ENCODE measurements around the gene SLC29A1.
"Not testable (repeated sequence)": the region's sequence is repeated elsewhere in the genome, so short reads cannot be mapped to it uniquely, and the experiment has no call there.

The SLC29A1 gene

DNA sequence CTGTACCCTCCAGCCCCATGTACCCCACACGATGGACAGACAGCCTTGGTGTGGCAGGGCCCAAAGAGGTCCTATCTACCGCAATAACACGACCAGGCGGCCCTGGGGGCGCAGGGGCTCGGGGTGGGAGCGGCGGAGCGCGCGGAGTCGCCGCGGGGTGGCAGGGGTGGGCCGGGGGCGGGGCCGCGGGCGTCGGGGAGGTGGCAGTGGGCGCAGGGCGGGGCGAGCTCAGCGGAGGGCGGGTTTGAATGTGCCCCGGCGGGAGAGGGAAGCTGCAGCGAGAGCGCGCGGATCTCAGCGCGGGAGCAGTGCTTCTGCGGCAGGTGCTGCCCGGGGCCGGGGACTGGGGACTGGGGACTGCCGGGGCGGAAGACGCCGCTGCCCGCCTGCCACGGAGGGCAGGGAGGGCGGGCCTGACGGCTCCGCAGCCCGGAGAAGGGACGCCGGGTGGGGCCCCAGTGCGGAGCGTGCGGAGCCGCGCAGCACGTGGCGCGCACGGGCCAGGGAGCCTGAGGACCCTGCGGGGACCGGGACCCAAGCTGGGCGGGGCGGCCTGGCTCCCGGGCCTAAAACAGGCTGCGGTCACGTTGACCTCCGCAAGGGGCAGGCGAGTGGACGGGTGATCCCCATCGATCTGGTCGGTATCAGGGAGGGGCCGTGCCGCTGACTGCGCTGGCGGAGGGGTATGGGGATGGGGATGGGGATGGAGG is at the start of gene SLC29A1:
Gene SLC29A1, plus strand, starts transcription at position 277 of the 710 bp plus-strand sequence. CDS start 3,719 bp downstream, outside the sequence.
- DNase-seq (ENCODE audit: low read depth): peak; percentile 15

DNA sequence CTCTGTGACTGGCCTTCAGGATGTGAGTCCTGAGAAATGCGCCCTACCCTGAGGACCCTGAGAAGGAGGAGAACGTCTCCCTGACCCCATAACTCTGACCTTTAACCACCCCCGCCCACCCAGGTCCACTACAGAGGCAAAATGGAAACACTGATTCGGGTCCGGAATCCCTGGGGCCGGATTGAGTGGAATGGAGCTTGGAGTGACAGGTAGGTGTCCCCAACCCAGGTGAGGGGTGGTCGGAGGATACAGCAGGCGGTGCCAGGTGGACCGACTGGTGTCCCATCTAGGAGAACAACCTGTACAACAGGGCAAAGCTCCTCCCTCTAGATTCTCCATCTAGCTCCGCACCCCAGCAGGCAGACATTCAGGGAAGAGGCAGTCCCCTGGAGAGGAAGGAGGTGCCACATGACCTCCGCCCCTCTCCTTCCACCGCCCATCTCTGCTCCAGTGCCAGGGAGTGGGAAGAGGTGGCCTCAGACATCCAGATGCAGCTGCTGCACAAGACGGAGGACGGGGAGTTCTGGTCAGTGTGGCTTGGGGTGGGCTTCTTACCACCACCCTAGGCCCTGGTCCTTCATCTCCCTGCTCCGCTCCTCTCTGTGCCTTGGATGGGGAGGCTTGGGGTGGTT is 47.1 kb upstream of the SLC29A1 start:
- no peak for DNase-seq (ENCODE audit: low read depth)

DNA sequence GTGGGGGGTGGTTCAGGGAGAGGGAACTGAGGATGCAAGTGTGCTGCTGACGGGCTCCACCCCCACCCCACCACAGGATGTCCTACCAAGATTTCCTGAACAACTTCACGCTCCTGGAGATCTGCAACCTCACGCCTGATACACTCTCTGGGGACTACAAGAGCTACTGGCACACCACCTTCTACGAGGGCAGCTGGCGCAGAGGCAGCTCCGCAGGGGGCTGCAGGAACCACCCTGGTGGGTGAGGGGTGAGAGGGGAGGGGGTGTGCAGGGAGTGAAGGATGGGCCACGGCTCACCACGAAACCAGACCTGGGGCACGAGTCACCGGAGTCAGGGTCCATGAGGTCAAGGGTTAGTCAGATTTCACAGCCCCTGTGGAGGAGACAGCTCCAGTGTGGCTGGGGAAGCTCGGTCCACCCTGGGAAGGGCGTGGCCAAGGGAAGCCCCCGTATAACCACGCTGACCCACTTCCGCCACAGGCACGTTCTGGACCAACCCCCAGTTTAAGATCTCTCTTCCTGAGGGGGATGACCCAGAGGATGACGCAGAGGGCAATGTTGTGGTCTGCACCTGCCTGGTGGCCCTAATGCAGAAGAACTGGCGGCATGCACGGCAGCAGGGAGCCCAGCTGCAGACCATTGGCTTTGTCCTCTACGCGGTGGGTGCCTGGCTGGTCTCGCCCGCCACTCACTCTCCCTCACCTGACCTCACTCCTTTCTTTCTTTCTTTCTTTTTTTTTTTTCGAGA is 46.5 kb upstream of the SLC29A1 start:
- no peak for DNase-seq (ENCODE audit: low read depth)

DNA sequence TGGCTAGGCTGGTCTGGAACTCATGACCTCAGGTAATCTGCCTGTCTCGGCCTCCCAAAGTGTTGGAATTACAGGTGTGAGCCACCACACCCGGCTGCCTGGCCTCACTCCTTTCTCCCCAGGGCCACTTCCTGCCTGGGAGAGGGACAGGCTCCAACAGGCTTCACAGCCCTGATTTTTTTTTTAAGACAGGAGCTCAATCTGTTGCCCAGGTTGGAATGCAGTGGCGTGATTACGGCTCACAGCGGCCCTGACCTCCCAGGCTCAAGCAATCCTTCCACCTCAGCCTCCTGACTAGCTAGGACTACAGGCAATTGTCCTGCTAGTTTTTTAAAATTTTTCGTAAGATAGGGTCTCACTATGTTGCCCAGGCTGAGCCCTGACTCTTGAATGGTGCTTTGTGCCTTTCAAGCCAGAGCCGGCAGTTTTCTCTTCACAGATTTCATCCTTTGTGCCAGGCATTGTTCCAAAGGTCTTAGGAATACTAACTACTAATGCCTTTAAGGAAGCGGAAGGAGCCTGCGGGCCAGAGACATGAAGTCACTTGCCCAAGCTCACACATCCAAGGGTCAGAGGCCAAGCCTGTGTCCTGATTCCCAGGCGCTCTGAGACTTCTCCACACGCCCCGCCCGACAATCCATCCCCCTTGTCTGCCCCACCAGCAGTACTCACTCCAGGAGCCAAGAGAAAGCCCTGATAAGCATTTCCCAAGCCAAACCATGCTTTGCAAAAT is 45.5 kb upstream of the SLC29A1 start:
- DNase-seq (ENCODE audit: low read depth): peak; percentile 97

DNA sequence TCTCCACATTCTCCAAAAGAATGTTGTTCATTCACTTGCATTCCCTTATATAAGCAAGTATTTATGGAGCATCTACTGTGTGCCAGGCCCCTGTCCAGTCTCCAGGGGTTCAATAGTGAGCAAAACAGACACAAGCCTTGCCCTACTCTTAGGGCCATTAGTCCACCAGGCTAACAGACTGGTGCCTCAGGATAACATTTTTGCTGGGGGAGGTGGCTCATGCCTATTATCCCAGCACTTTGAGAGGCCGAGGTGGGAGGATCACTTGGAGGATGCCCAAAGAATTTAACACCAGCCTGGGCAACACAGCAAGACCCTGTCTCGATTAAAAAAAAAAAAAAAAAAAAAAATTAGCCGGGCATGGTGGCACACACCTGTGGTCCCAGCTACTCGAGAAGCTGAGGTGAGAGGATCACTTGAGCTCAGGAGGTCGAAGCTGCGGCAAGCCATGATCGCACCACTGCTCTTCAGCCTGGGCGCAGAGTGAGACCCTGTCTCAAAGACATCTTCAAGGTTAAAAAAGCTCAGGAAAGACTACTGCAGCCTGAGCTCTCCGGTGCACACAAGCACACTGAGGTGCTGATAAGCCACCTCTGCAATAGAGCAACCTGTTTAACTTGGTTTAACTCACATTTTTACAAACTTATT is 44.8 kb upstream of the SLC29A1 start:
- no peak for DNase-seq (ENCODE audit: low read depth)

DNA sequence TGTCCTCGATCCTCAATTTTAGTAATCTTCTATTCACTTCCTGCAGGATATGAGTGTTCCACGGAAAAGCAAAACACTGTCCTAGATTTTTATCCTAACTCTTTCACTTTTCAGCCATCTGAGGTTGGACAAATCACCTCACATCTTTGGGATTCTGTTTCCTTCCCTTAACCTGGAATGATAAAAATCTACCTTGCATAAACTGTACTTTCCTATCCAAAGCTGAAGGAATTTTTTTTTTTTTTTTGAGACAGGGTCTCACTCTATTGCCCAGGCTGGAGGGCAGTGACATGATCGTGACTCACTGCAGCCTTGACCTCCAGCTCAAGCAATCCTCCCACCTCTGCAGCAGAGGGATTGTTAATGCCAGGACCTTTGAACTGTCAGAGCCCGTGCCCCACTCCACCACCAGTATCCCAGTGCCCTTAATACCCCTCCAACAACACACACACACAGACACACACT is 44.3 kb upstream of the SLC29A1 start:
- peak; percentile 13 for DNase-seq (ENCODE audit: low read depth)

DNA sequence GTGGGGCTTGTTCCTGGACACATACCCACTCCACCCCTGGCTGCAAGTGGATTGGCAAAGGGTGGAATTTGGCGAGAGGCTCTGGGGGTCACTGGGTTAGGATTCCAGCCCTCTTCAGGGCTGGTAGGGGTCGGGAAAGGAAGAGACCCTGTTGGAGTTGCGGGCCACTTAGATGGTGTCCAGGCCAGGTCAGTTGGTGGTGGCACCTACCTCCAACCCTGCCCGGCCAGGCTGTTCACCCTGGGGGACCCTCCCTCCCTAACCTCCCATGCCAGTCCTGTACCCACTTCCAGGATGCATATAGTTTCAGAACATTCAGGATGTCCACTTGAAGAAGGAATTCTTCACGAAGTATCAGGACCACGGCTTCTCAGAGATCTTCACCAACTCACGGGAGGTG is 43.7 kb upstream of the SLC29A1 start:
- DNase-seq (ENCODE audit: low read depth): no peak

DNA sequence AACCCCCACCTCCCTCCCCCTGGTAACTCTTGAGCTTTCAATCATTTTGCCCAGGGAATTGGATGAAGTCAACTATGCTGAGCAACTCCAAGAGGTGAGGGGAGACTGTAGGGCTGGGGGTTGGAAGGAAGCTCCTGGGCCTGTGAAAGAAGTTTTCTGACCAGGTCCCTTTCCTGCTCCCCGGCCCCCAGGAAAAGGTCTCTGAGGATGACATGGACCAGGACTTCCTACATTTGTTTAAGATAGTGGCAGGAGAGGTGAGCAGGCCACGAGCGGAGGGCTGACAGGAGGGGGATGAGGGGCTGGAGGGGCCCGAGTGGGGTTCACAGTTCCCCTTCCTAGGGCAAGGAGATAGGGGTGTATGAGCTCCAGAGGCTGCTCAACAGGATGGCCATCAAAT is 43.0 kb upstream of the SLC29A1 start:
- no peak for DNase-seq (ENCODE audit: low read depth)

DNA sequence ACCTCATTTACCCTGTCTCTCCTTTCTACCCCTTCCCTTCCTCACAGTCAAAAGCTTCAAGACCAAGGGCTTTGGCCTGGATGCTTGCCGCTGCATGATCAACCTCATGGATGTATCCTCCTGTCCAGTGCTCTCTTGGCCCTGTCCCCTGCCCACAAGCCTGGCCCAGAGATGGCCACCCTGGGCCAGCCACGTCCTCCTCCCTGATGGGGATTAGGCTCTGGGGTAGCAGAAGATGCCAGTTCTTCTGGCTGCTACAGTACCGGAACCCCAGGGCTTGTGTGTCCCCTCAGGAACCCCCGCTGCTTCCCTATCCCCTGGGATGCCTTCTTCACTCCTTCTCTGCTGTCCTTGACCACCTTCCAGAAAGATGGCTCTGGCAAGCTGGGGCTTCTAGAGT is 42.5 kb upstream of the SLC29A1 start:
- no peak for DNase-seq (ENCODE audit: low read depth)

DNA sequence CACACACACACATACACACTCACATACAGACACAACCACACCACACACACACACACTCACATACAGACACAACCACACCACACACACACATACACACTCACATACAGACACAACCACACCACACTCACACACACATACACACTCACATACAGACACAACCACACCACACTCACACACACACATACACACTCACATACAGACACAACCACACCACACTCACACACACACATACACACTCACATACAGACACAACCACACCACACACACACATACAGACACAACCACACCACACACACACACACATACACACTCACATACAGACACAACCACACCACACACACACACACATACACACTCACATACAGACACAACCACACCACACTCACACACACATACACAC is 41.6 kb upstream of the SLC29A1 start:
- DNase-seq (ENCODE audit: low read depth): not testable (repeated sequence)

DNA sequence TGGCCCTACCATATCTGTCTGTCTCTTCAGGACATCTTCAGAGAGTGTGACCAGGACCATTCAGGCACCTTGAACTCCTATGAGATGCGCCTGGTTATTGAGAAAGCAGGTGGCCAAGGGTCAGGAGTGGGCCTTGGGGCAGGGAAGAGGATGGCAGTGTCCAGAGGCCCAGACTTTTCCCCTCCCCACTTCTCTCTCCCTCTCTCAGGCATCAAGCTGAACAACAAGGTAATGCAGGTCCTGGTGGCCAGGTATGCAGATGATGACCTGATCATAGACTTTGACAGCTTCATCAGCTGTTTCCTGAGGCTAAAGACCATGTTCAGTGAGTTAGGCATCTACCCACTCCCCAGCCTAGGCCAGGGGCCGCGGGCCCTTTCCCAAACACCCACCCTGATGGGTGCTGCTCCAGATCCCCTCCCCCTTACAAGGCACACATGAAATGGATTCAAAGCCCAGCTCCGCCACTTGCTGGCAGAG is 40.4 kb upstream of the SLC29A1 start:
- DNase-seq (ENCODE audit: low read depth): no peak

DNA sequence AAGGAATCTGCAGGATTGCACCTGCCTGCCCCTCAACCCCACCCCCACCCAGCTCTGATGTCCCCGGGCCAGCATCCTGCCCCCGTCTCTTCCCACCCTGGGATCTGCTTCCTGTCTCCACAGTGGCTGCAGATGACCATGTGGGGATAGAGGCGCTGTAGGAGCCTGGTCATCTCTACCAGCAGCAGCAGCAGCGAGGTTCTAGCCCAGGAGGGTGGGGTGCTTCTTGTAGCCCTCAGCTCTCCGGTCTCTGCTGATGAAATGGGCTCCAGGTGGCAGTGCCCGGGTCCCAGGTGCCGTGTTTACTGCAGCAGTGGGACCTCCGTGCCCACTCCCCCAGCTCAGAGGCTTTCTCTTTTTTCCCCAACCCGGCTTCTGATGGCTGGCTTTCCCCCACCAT is 39.6 kb upstream of the SLC29A1 start:
- no peak for DNase-seq (ENCODE audit: low read depth)

DNA sequence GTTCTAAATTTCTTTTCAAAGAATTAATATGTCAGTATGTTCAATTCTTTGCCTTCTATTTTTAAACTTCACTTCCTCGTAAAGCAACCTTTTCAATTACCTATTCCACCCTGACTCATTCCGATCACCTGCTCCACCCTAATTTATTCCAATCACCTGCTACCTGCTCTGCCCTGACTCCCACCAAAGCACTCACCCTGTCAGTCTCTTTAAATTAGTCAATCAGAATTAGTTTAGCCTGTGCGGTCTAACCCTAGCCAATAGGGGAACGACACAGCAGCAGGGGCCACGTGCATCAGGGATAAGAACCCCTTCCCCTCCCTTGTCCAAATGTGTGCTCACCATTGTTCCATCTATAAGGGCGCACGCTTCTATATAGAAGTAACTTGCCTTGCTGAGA is 38.0 kb upstream of the SLC29A1 start:
- DNase-seq (ENCODE audit: low read depth): not testable (repeated sequence)

DNA sequence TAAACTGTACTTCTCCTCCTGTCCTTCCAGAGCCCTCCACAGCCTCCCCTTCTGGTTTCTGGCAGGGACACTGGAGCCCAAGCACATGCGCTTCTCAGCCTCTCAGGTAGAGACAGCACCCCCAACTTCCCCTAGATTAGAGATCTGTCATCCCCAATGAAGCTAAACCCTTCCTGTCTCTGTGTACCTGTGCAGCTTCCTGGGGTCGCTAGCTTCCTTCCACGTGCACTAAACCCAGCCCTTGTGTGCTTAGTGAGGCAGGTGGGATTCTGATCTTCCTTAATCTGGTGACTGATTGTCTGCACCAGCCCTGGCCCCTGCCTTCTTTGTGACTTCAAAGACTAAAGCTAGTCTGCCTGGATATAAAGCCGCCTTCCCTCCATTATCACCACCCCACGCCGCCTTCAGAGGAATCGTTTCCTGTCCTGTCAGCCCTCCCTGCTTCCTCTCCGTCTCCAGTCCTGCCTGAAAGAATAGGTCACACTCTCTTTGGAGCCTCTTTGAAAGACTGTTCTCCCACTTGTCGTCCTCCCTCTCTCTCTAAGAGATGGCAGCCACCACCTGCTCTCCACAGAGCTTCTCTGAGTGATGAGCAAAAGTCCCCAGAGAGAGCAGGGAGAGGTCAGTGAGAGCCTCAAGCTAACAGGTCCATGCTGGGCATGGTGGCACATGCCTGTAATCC is 37.3 kb upstream of the SLC29A1 start:
- no peak for DNase-seq (ENCODE audit: low read depth)

DNA sequence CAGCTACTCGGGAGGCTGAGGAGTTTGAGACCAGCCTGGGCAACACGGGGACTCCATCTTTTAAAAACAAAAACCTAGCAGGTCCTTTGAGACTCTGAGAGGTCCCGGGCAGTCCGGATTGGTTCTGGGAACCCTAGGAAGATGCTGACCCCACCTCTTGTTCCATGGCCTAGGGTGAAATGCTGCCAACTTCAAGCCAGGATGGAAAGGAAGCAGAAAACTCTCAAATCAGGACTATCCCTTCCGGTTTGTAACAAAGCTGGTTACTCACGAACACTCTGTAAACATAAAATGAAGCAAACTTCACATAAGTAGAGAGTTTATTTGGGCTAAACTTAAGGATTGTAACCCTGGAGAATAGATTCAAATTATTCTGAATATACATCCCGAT is 36.8 kb upstream of the SLC29A1 start:
- DNase-seq (ENCODE audit: low read depth): no peak

DNA sequence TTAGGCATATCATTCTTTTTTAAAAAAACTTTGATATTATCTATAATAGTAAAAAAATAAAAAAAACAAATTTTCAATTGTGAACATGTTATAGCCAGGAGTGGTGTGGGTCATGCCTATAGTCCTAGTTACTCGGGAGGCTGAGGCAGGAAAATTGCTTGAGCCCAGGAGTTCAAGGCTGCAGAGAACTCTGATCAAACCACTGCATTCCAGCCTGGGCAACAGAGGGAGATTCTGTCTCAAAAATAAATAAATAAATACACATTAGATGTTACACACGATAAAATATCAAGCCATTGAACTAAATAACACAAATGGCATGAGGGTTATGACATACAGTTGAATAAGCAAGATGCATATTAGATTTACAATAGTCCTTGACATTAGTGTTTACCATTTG is 34.6 kb upstream of the SLC29A1 start:
- no peak for DNase-seq (ENCODE audit: low read depth)

DNA sequence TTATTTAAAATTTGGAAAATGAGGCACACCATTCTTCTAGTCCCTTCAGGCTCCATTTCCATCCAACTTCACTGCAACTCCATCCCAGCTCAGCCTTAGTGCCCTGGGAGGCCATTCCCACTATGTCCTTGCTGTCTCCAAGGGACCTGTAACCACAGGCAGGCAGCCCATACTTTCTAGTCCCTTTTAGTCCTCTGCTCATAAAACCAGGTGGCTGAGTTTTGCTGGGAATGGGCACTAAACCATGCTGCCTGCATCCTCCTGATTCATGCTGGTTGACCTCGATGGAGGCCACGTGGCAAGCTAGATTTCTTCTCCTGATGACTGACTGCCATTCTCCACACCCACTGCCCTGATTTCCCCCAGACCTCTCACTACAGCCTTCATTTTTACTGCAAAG is 34.1 kb upstream of the SLC29A1 start:
- DNase-seq (ENCODE audit: low read depth): no peak

DNA sequence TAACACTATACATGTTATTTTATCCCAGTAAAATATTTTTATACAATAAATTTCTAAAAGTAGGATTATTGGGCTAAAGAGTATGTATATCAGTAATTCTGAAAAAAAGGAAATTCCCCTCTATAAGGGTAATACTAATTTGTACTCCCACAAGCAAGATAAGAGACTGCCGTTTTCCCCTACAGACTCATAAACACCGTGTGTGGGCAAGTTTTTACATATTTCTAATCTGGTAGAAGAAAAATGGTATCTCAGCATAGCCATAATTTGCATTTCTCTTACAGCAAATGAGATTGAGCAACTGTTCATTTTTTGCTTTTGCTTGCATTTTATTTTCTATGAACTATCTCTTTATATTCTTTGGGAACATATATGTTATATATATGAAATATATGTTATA is 32.7 kb upstream of the SLC29A1 start:
- peak; percentile 71 for DNase-seq (ENCODE audit: low read depth)

DNA sequence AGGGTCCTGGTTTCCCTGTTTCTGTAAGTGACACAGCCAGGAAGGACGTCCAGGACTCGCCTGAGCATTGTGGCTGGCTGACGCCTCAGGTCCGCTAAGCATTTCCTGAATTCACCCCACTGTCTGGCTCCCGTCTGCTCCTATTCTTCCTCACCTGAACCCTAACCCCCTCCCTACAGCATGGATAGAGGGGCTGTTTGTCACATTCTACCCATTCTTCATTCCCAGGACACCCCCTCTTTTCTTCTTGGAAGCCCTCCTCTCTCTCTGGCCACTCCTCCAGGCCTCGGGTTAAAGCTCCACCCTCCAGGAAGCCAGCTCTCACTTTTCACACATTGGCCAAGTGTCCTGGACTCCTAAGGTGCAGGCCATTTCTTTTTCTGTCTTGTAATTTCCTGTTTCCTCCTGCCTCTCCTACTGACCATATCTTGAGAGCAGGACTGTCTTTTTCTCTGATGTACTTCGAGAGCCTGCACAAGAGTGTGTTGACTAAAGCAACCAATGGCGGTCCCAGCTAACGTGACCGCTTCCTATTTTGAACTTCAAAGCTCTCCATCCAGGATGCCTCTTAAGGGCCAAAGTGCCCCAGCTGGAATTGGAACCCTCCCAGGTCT is 30.9 kb upstream of the SLC29A1 start:
- no peak for DNase-seq (ENCODE audit: low read depth)

DNA sequence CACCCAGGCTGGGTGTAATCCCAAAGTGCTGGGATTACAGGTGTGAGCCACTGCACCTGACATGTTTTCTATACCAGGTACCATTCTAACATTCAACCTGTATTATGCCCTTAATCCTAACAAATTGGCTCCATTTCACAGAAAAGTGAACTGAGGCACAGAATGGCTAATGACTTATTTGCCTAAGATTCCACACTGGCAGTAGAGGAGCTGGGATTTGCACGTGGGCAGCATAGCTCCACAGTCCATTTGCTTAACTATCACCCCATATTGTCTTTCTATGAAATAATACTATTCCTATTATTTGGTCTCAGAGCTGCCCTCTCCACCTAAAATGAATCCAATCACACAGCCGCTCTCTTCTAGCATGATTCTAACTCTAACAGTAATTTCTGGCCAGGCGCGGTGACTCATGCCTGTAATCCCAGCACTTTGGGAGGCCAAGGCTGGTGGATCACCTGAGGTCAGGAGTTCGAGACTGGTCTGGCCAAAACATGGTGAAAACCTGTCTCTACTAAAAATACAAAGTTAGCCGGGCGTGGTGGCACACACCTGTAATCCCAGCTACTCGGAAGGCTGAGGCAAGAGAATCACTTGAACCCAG is 30.0 kb upstream of the SLC29A1 start:
- DNase-seq (ENCODE audit: low read depth): no peak
